Lower leg skin (tissue), 4 donors: ENCODE data around the gene NUDT22. TPM values are rescaled to one million over a fixed set of nuclear protein-coding genes. Genes with fewer than 3 reads are reported as not detected.

Experiments
- DNase-seq, 2 donors: peaks; one replicate each; pipeline ENCODE4 v3.0.0-alpha.2; 2019; ENCODE audit warnings: low spot score in 2 of 2
- H3K4me3 ChIP-seq: fragments of 200-600 bp; sonication (generic); 2 replicates; pipeline ENCODE4 v1.5.1; 2017; ENCODE audit warnings: mild to moderate bottlenecking, low read depth; ENCODE audit not compliant: poor library complexity, severe bottlenecking
- CTCF ChIP-seq, 3 donors: fragments of 450-650 bp; IDR thresholded peaks; one replicate each; pipeline ENCODE4 v1.5.1; 2016; ENCODE audit warnings: antibody characterized with exemption in 3 of 3, mild to moderate bottlenecking in 3 of 3, moderate library complexity in 2 of 3
- POLR2A ChIP-seq, 2 donors: fragments of 450-650 bp; IDR thresholded peaks; one replicate each; pipeline ENCODE4 v1.6.1; 2016 to 2017; ENCODE audit warnings: antibody characterized with exemption in 2 of 2, mild to moderate bottlenecking in 1 of 2, moderate library complexity in 1 of 2
- WGBS, 2 donors: methylation state at CpG; one replicate each; pipeline ENCODE4 v1.1.5; 2018; 5-methylcytosine and 5-hydroxymethylcytosine counted together
- intact Hi-C: fragments of 100-400 bp; cut with DNase I; formaldehyde crosslinking; loops from one replicate; pipeline ENCODE4 v1.15.0; 2023; ENCODE audit warnings: low total_unique reads
- total RNA-seq, 4 donors: library from RNA; depleted of rRNA; stranded (reverse); fragments of >200 nt; gene quantifications; one replicate each; pipeline ENCODE4 v1.1.0, GENCODE V29; 2016

NUDT22 gene
- total RNA-seq, 4 donors from 2014 or later, result 44.7 to 75.6 (median 68.3) TPM

GRCh38 chr11:64268893-64269539 is 42.9 kb downstream of the NUDT22 start:
- 1% methylated on average over 19 to 24 of the region's 34 CpGs for WGBS, 2 donors
- TF ChIP-seq CTCF (IDR thresholded peaks at IDR 0.05) (no peak), POLR2A (IDR thresholded peaks at IDR 0.05) (no peak)
- peak in 1 of 2 donors; percentile 94 for DNase-seq
- intact Hi-C loops, result no loop called here
- H3K4me3 ChIP-seq, result peak overlapping the region; percentile 70

GRCh38 chr11:64269540-64270220 is 43.6 kb downstream of the NUDT22 start:
- 0 to 1% methylated on average over 26 to 34 of the region's 58 CpGs for WGBS, 2 donors
- DNase-seq, result peak; percentile 98 to 99
- peak overlapping the region; percentile 72 for H3K4me3 ChIP-seq
- intact Hi-C loops, result no loop called here
- TF ChIP-seq POLR2A (IDR thresholded peaks at IDR 0.05) (no peak), CTCF (IDR thresholded peaks at IDR 0.05) (no peak)

GRCh38 chr11:64275031-64275800 is 49.1 kb downstream of the NUDT22 start:
- no peak for DNase-seq
- TF ChIP-seq POLR2A (IDR thresholded peaks at IDR 0.05) (no peak), CTCF (IDR thresholded peaks at IDR 0.05) (no peak)
- no peak overlapping the region for H3K4me3 ChIP-seq
- 82 to 85% methylated on average over 12 to 15 of the region's 15 CpGs for WGBS, 2 donors
- intact Hi-C loops, result no loop called here

GRCh38 chr11:64275841-64276240 is 49.8 kb downstream of the NUDT22 start:
- WGBS, 2 donors, result 80 to 86% methylated on average over 2 of the region's 2 CpGs
- TF ChIP-seq CTCF (IDR thresholded peaks at IDR 0.05) (no peak), POLR2A (IDR thresholded peaks at IDR 0.05) (no peak)
- intact Hi-C loops, result no loop called here
- DNase-seq, result no peak
- H3K4me3 ChIP-seq, result no peak overlapping the region

- intact Hi-C loops, result no loop called here
- TF ChIP-seq CTCF (IDR thresholded peaks at IDR 0.05) (no peak), POLR2A (IDR thresholded peaks at IDR 0.05) (no peak)
- H3K4me3 ChIP-seq, result no peak overlapping the region
- DNase-seq, result no peak
- 41 to 46% methylated on average over 17 of the region's 17 CpGs for WGBS, 2 donors
Measured at GRCh38 chr11:64276653-64277431, 50.8 kb downstream of the NUDT22 start.
